Transverse colon (tissue), 4 donors: ENCODE data around the gene FLT1. TPM values are rescaled to one million over a fixed set of nuclear protein-coding genes. Genes with fewer than 3 reads are reported as not detected.

Experiments used
- DNase-seq: peaks from one replicate; pipeline ENCODE4 v3.0.0-alpha.2; 2019
- H3K27ac ChIP-seq, 4 donors: fragments of 200-600 bp; sonication (generic); 2 replicates each; pipeline ENCODE4 v1.5.1; 2016 to 2018; ENCODE audit warnings: inconsistent platforms in 4 of 4
- H3K27me3 ChIP-seq: fragments of 200-600 bp; sonication (generic); 2 replicates; pipeline ENCODE4 v1.5.1; 2017; ENCODE audit warnings: inconsistent platforms
- H3K36me3 ChIP-seq, 4 donors: fragments of 200-600 bp; sonication (generic); 2 replicates each; pipeline ENCODE4 v1.5.1; 2017 to 2019; ENCODE audit warnings: inconsistent platforms in 4 of 4
- H3K4me1 ChIP-seq, 4 donors: fragments of 200-600 bp; sonication (generic); 2 replicates each; pipeline ENCODE4 v1.5.1; 2017 to 2020; ENCODE audit warnings: inconsistent platforms in 4 of 4
- H3K4me3 ChIP-seq, 4 donors: fragments of 200-600 bp; sonication (generic); 1 replicate in 1 of 4; 2 replicates in 3 of 4; pipeline versions ENCODE4 v1.5.1 to v1.6.1; 2017 to 2019; ENCODE audit warnings: inconsistent platforms in 4 of 4
- H3K9me3 ChIP-seq, 2 donors: fragments of 200-600 bp; sonication (generic); 2 replicates each; pipeline ENCODE4 v1.5.1; 2017 to 2019; ENCODE audit warnings: inconsistent platforms in 2 of 2
- CTCF ChIP-seq, 5 experiments: fragments of 200-600 bp in 3 of 5; fragments of 450-650 bp in 2 of 5; sonication (generic) in 3 of 5; IDR thresholded peaks; 1 replicate in 2 of 5; 2 replicates in 3 of 5; pipeline ENCODE4 v1.5.1; 2016 to 2017; ENCODE audit warnings: antibody characterized with exemption in 5 of 5, inconsistent platforms in 3 of 5, mild to moderate bottlenecking in 2 of 5, moderate library complexity in 1 of 5
- EP300 ChIP-seq: sonication (generic); formaldehyde crosslinking; IDR thresholded peaks from one replicate; pipeline ENCODE4 v1.6.1; 2017; ENCODE audit warnings: antibody characterized with exemption, low read depth
- POLR2A ChIP-seq: fragments of 450-650 bp; IDR thresholded peaks from one replicate; pipeline ENCODE4 v1.6.1; 2016; ENCODE audit warnings: antibody characterized with exemption, mild to moderate bottlenecking, moderate library complexity
- POLR2AphosphoS5 ChIP-seq, 3 donors: sonication (generic); formaldehyde crosslinking; IDR thresholded peaks; one replicate each; pipeline ENCODE4 v1.6.1; 2016; ENCODE audit warnings: antibody characterized with exemption in 3 of 3
- WGBS, 2 donors: methylation state at CpG; one replicate each; pipeline ENCODE4 v1.1.5; 2018; ENCODE audit warnings: low coverage in 1 of 2; 5-methylcytosine and 5-hydroxymethylcytosine counted together
- in situ Hi-C, 4 donors: fragments of 200-750 bp; cut with MboI; loops; one replicate each; pipeline versions ENCODE4 v1.15.0 to v1.15.1; 2017; ENCODE audit warnings: low sequenced_read_pairs in 3 of 4, low pct_ligation_motif_present in 1 of 4, low pct_unique_long_range_greater_than_20kb in 1 of 4
- intact Hi-C: fragments of 100-400 bp; cut with DNase I; formaldehyde crosslinking; loops from one replicate; pipeline ENCODE4 v1.15.1; 2023; ENCODE audit warnings: low total_unique reads
- total RNA-seq, 4 donors: library from RNA; depleted of rRNA; stranded (reverse); fragments of >200 nt; gene quantifications; one replicate each; pipeline ENCODE4 v1.1.0, GENCODE V29; 2016

FLT1 gene
- total RNA-seq, 4 donors from 2014 or later: 2.6 to 8.4 (median 3.5) TPM

GRCh38 chr13:28535734-28536133 is 40.8 kb upstream of the FLT1 start:
- Histone ChIP-seq H3K27ac (no peak overlapping the region), H3K4me3 (no peak overlapping the region), H3K4me1 (peaks cover 3 to 22% (median 14%) of the 10 kb centered on the region in 4 donors), H3K36me3 (no peaks in the 10 kb centered on the region), H3K9me3 (no peaks in the 10 kb centered on the region), H3K27me3 (peaks cover 36% of the 10 kb centered on the region)
- in situ Hi-C loops: no loop called here
- DNase-seq: no peak
- WGBS, 2 donors: 89% methylated on average over 2 of the region's 2 CpGs; no CpG with 5 or more reads in 1 of the 2 donors
- TF ChIP-seq EP300 (no peak), CTCF (IDR thresholded peaks at IDR 0.05) (no peak), POLR2AphosphoS5 (IDR thresholded peaks at IDR 0.05) (no peak), POLR2A (no peak)
- intact Hi-C loops: no loop called here

DNA sequence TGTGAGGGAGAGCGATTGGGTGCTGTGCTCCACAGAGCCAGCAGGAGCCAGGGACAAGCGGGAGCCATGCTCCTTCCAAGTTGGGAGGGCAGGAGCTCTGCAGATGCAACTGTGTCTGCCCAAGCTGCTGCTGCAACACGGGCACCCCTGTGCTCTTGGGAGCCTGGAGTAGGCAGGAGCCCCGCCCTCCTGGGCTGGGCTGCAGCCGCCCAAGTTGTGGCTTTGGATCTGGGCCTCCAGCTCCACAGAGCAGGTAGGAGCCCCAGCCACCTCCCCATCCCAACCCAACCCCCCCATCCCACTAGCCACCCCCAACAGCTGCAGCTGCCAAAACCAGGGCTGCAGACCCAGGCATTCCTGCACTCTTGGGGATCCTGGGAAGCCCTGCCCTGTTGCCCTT is 39.9 kb upstream of the FLT1 start:
- TF ChIP-seq EP300 (no peak), POLR2AphosphoS5 (IDR thresholded peaks at IDR 0.05) (no peak), POLR2A (no peak), CTCF (IDR thresholded peaks at IDR 0.05) (no peak)
- no peak overlapping the region for H3K4me3 ChIP-seq
- H3K27me3 ChIP-seq: peaks cover 44% of the 10 kb centered on the region
- no peaks in the 10 kb centered on the region for H3K9me3 ChIP-seq
- intact Hi-C loops: no loop called here
- no peaks in the 10 kb centered on the region for H3K36me3 ChIP-seq
- 76% methylated on average over 3 of the region's 5 CpGs; no CpG with 5 or more reads in 1 of the 2 donors for WGBS, 2 donors
- no peak overlapping the region for H3K27ac ChIP-seq
- in situ Hi-C loops: no loop called here
- peaks cover 4 to 23% (median 16%) of the 10 kb centered on the region in 4 donors for H3K4me1 ChIP-seq
- DNase-seq: no peak

GRCh38 chr13:28534210-28534609 is 39.3 kb upstream of the FLT1 start:
- peaks cover 4 to 23% (median 16%) of the 10 kb centered on the region in 4 donors for H3K4me1 ChIP-seq

DNA sequence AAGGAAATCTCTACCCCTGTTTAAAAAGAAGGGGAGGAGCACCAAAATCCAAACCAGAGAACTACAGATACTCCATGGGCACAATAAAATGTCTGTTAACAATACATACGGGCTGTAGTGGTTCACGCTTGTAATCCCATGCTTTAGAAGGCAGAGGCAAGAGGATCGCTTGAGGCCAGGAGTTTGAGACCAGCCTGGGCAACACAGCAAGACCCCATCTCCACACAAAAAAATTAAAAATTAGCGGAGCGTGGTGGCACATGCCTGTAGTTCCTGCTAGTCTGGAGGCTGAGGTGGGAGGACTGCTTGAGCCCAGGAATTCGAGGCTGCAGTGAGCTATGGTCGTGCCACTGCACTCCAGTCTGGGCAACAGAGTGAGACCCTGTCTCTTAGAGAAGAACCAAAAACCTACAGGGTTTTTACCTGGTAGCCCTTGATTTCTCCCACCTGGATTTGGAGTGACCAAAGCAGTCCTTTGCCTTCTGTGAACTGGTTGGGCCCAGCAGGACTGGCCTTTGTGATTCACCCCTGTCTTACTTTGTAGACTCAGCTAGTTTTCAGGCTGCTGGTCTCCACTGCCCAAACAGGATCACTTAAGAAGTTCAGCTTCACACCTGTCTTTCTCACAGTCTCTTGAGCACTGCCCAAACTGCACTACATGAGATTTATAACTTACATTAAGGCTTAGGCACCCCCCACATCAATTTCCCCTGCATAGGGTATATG is 38.7 kb upstream of the FLT1 start:
- no peak for TF ChIP-seq CTCF (IDR thresholded peaks at IDR 0.05)
- Histone ChIP-seq H3K27ac (no peak overlapping the region), H3K36me3 (no peaks in the 10 kb centered on the region), H3K4me1 (peaks cover 4 to 23% (median 16%) of the 10 kb centered on the region in 4 donors), H3K27me3 (peaks cover 56% of the 10 kb centered on the region), H3K4me3 (no peak overlapping the region), H3K9me3 (no peaks in the 10 kb centered on the region)
- 82 to 93% methylated on average over 4 to 7 of the region's 7 CpGs for WGBS, 2 donors
- DNase-seq: no peak
- intact Hi-C loops: no loop called here
- in situ Hi-C loops: no loop called here

More at GRCh38 chr13:28534210-28534609, 39.3 kb upstream of the FLT1 start:
- Histone ChIP-seq H3K36me3 (no peaks in the 10 kb centered on the region), H3K4me3 (no peak overlapping the region), H3K27ac (no peak overlapping the region), H3K9me3 (no peaks in the 10 kb centered on the region), H3K27me3 (peaks cover 50% of the 10 kb centered on the region)
- whole genome bisulfite sequencing, 2 donors: 67 to 68% methylated on average over 1 to 5 of the region's 5 CpGs
- intact Hi-C loops (no loop called here), in situ Hi-C loops (no loop called here)
- TF ChIP-seq CTCF (IDR thresholded peaks at IDR 0.05) (no peak), EP300 (no peak), POLR2AphosphoS5 (IDR thresholded peaks at IDR 0.05) (no peak), POLR2A (no peak)
- no peak for DNase-seq
